ENCODE measurements around the gene VOPP1.
"Not testable (repeated sequence)": the region's sequence is repeated elsewhere in the genome, so short reads cannot be mapped to it uniquely, and the experiment has no call there.

The VOPP1 gene

GRCh38 chr7:55531536-55531935 lies 40.8 kb downstream of the VOPP1 start:
- DNase-seq = no peak

GRCh38 chr7:55527307-55527706 lies 45.0 kb downstream of the VOPP1 start:
- DNase-seq = no peak

- DNase-seq = no peak
Measured at GRCh38 chr7:55526770-55527169, 45.5 kb downstream of the VOPP1 start.

- DNase-seq = no peak
Measured at GRCh38 chr7:55526329-55526728, 46.0 kb downstream of the VOPP1 start.

- DNase-seq = no peak
Measured at GRCh38 chr7:55524558-55525310, 47.6 kb downstream of the VOPP1 start.

- DNase-seq = no peak
Measured at GRCh38 chr7:55523366-55523765, 48.9 kb downstream of the VOPP1 start.

- DNase-seq = no peak
Measured at GRCh38 chr7:55521917-55522902, 50.1 kb downstream of the VOPP1 start.

GRCh38 chr7:55521512-55521911 lies 50.8 kb downstream of the VOPP1 start:
- DNase-seq = no peak

GRCh38 chr7:55520426-55521140 lies 51.7 kb downstream of the VOPP1 start:
- no peak for DNase-seq

GRCh38 chr7:55518836-55519235 lies 53.5 kb downstream of the VOPP1 start:
- no peak for DNase-seq

GRCh38 chr7:55517936-55518689 lies 54.2 kb downstream of the VOPP1 start:
- no peak for DNase-seq

GRCh38 chr7:55517191-55517633 lies 55.1 kb downstream of the VOPP1 start:
- no peak for DNase-seq

GRCh38 chr7:55516409-55516808 lies 55.9 kb downstream of the VOPP1 start:
- DNase-seq = no peak

- no peak for DNase-seq
Measured at GRCh38 chr7:55515569-55516279, 56.6 kb downstream of the VOPP1 start.

- DNase-seq = no peak
Measured at GRCh38 chr7:55514546-55515265, 57.6 kb downstream of the VOPP1 start.

GRCh38 chr7:55513868-55514267 lies 58.4 kb downstream of the VOPP1 start:
- DNase-seq = no peak

- no peak for DNase-seq
Measured at GRCh38 chr7:55512635-55513191, 59.6 kb downstream of the VOPP1 start.

- no peak for DNase-seq
Measured at GRCh38 chr7:55510621-55511020, 61.7 kb downstream of the VOPP1 start.

- not testable (repeated sequence) for DNase-seq
Measured at GRCh38 chr7:55510206-55510605, 62.1 kb downstream of the VOPP1 start.

- DNase-seq = no peak
Measured at GRCh38 chr7:55509322-55509721, 63.0 kb downstream of the VOPP1 start.

Data from central memory CD4-positive, alpha-beta T cell (primary cell).